C4-2B (cell line): Measurements from ENCODE around the gene DBF4B.

Experiments
- CTCF ChIP-seq: fragments of 450-650 bp; conservative IDR thresholded peaks from 2 replicates; pipeline ENCODE4 v1.5.1; 2017; ENCODE audit warnings: mild to moderate bottlenecking
- ZFX ChIP-seq: fragments of 450-650 bp; IDR thresholded peaks from 2 replicates; pipeline ENCODE4 v1.6.1; 2017

DNA sequence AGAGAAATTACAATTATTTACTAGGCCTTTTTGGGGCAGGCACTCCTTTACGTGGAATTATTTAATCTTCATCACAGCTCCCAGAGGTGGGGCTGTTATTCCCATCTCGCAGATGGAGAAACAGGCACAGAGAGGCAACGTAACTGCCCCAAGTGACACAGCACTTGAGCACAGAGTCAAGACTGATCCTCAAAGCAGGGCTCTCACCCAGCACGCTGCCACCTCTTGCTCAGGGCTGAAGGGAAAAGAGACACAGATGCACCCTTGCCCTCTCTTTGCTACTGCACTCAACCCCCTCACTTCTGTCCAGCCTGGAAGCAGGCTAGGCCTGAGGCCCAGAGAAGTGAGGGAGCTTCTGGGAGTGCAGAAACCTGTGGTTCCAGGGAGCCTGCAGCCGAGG is 54.7 kb downstream of the DBF4B start:
- TF ChIP-seq CTCF (no peak), ZFX (no peak)
